Left cardiac atrium (tissue), 4 donors: Measurements from ENCODE around the gene DENND4A. TPM values are rescaled to one million over a fixed set of nuclear protein-coding genes. Genes with fewer than 3 reads are reported as not detected.
"Not testable (repeated sequence)": the region's sequence is repeated elsewhere in the genome, so short reads cannot be mapped to it uniquely, and the experiment has no call there.

Source experiments
- ATAC-seq, 2 donors: fragments of 200-7000 bp; cut with Tn5 transposase; one replicate each; pipeline ENCODE4 v1.9.1; 2020; ENCODE audit warnings: mild to moderate bottlenecking in 2 of 2, moderate library complexity in 2 of 2
- DNase-seq: peaks from one replicate; pipeline ENCODE4 v3.0.0-alpha.2; 2020
- intact Hi-C, 2 donors: fragments of 100-400 bp; cut with DNase I; formaldehyde crosslinking; loops; one replicate each; pipeline versions ENCODE4 v1.14.1 to v1.15.1; 2022 to 2023
- total RNA-seq, 2 donors: library from RNA; stranded (reverse); fragmentation: NEBNext Ultra II Directional; extraction: Animal tissue kit (Norgen Biotek cat#: 25700); gene quantifications; one replicate each; pipeline ENCODE4 v1.2.1, GENCODE V29; 2021
- donor health status: DM: no; HTN: yes; CAD: no.
- donor health status: DM: no; HTN: yes; CAD: no; lungs with severe emphysema.
- donor health status: DM: yes; HTN: yes; CAD: no.
- donor health status: Dilated cardiomyopathy.

The DENND4A gene
- total RNA-seq, 2 donors from 2014 or later = 18.1 to 22.9 TPM

- intact Hi-C loops = no loop called here
- DNase-seq (no peak), ATAC-seq (no peak)
These were observed 25.4 kb downstream of the DENND4A start for GRCh38 chr15:65766422-65767263.

GRCh38 chr15:65765106-65765505 lies 27.0 kb downstream of the DENND4A start:
- intact Hi-C loops = no loop called here
- DNase-seq (no peak), ATAC-seq (no peak)

GRCh38 chr15:65762914-65763787 lies 28.9 kb downstream of the DENND4A start:
- ATAC-seq (no peak), DNase-seq (no peak)
- intact Hi-C loops = no loop called here

- intact Hi-C loops = no loop called here
- no peak for DNase-seq
These were observed 29.7 kb downstream of the DENND4A start for GRCh38 chr15:65762399-65762798.

GRCh38 chr15:65761210-65761926 lies 30.7 kb downstream of the DENND4A start:
- DNase-seq = no peak

More at GRCh38 chr15:65762399-65762798, 29.7 kb downstream of the DENND4A start:
- ATAC-seq = no peak

GRCh38 chr15:65759441-65759840 lies 32.7 kb downstream of the DENND4A start:
- intact Hi-C loops = no loop called here
- no peak for ATAC-seq

More at GRCh38 chr15:65761210-65761926, 30.7 kb downstream of the DENND4A start:
- intact Hi-C loops = no loop called here
- no peak for ATAC-seq

GRCh38 chr15:65758242-65758641 lies 33.9 kb downstream of the DENND4A start:
- ATAC-seq = no peak
- intact Hi-C loops = no loop called here
- no peak for DNase-seq

More at GRCh38 chr15:65759441-65759840, 32.7 kb downstream of the DENND4A start:
- no peak for DNase-seq

- ATAC-seq = no peak
- intact Hi-C loops = no loop called here
- DNase-seq = no peak
These were observed 34.8 kb downstream of the DENND4A start for GRCh38 chr15:65757256-65757655.

GRCh38 chr15:65752151-65752700 lies 39.9 kb downstream of the DENND4A start:
- DNase-seq = no peak
- no peak for ATAC-seq
- intact Hi-C loops = no loop called here

- DNase-seq (no peak), ATAC-seq (no peak)
- intact Hi-C loops = no loop called here
These were observed 40.7 kb downstream of the DENND4A start for GRCh38 chr15:65751431-65751830.

- intact Hi-C loops = no loop called here
- DNase-seq (no peak), ATAC-seq (no peak)
These were observed 44.8 kb downstream of the DENND4A start for GRCh38 chr15:65747265-65747664.

GRCh38 chr15:65743637-65744252 lies 48.3 kb downstream of the DENND4A start:
- ATAC-seq = no peak
- intact Hi-C loops = no loop called here
- DNase-seq = no peak

GRCh38 chr15:65740148-65740547 lies 51.9 kb downstream of the DENND4A start:
- ATAC-seq = no peak
- intact Hi-C loops = no loop called here
- DNase-seq = no peak

GRCh38 chr15:65738649-65739048 lies 53.4 kb downstream of the DENND4A start:
- intact Hi-C loops = no loop called here
- ATAC-seq (no peak), DNase-seq (no peak)

GRCh38 chr15:65733599-65733998 lies 58.5 kb downstream of the DENND4A start:
- ATAC-seq, intact Hi-C loops, DNase-seq: not testable (repeated sequence)

- DNase-seq (no peak), ATAC-seq (no peak)
- intact Hi-C loops = no loop called here
These were observed 59.4 kb downstream of the DENND4A start for GRCh38 chr15:65732698-65733097.

GRCh38 chr15:65731926-65732325 lies 60.2 kb downstream of the DENND4A start:
- DNase-seq (no peak), ATAC-seq (no peak)
- intact Hi-C loops = no loop called here

- intact Hi-C loops = no loop called here
- DNase-seq (no peak), ATAC-seq (no peak)
These were observed 61.4 kb downstream of the DENND4A start for GRCh38 chr15:65730549-65731172.
